ENCODE results near the gene CUL3.
A peak's percentile ranks its signal among the peaks of the same experiment; 100 is the strongest.
"Not testable (repeated sequence)": the region's sequence is repeated elsewhere in the genome, so short reads cannot be mapped to it uniquely, and the experiment has no call there.

Gene CUL3

DNA sequence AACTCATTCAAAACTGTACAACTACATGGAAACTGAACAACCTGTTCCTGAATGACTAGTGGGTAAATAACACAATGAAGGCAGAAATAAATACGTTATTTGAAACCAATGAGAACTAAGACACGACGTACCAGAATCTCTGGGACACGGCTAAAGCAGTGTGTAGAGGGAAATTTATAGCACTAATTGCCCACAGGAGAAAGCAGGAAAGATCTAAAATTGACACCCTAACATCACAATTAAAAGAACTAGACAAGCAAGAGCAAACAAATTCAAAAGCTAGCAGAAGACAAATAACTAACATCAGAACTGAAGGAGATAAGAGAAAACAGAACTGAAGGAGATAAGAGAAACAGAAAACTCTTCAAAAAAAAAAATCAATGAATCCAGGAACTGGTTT is 97.2 kb downstream of the CUL3 start:
- not testable (repeated sequence) for H3K9me3 Mint-ChIP-seq (ENCODE audit: low read depth); H3K4me3 Mint-ChIP-seq; H3K27me3 Mint-ChIP-seq
- Mint-ChIP-seq H3K36me3 (peaks cover 40% of the 10 kb centered on the region), H3K4me1 (ENCODE audit: low read depth) (peaks cover 59% of the 10 kb centered on the region), H3K27ac (peak overlapping the region; percentile 11)

DNA sequence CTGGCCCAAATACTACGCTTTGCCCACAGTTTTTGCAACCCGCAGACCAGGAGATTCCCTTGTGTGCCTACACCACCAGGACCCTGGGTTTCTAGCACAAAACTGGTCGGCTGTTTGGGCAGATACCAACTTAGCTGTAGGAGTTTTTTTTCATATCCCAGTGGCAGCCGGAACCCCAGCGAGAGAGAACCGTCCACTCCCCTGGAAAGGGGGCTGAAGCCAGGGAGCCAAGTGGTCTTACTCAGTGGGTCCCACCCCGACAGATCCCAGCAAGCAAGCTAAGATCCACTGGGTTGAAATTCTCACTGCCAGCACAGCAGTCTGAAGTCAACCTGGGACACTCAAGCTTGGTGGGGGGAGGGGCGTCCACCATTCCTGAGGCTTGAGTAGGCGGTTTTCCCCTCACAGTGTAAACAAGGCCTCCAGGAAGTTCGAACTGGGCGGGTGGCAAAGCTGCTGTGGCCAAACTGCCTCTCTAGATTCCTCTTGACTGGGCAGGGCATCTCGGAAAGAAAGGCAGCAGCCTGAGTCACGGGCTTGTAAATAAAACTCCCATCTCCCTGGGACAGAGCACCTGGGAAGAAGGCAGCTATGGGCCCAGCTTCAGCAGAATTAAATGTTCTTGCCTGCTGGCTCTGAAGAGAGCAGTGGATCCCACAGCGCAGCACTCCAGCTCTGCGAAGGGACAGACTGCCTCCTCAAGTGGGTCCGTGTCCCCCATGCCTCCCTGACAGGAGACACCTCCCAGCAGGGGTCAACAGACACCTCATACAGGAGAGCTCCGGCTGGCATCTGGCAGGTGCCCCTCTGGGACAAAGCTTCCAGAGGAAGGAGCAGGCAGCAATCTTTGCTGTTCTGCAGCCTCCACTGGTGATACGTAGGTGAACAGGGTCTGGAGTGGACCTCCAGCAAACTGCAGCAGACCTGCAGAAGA is 99.8 kb downstream of the CUL3 start:
- H3K27ac Mint-ChIP-seq; H3K27me3 Mint-ChIP-seq; H3K4me3 Mint-ChIP-seq; H3K9me3 Mint-ChIP-seq (ENCODE audit: low read depth): not testable (repeated sequence)
- H3K36me3 Mint-ChIP-seq = peaks cover 29% of the 10 kb centered on the region
- peaks cover 47% of the 10 kb centered on the region for H3K4me1 Mint-ChIP-seq (ENCODE audit: low read depth)

- no peaks in the 10 kb centered on the region for H3K9me3 Mint-ChIP-seq (ENCODE audit: low read depth)
- no peaks in the 10 kb centered on the region for H3K27me3 Mint-ChIP-seq
- H3K27ac Mint-ChIP-seq = no peak overlapping the region
- no peak overlapping the region for H3K4me3 Mint-ChIP-seq
- peaks cover 11% of the 10 kb centered on the region for H3K4me1 Mint-ChIP-seq (ENCODE audit: low read depth)
- H3K36me3 Mint-ChIP-seq = peaks cover 5% of the 10 kb centered on the region
Observed at GRCh38 chr2:224479826-224480225, 105.3 kb downstream of the CUL3 start.

DNA sequence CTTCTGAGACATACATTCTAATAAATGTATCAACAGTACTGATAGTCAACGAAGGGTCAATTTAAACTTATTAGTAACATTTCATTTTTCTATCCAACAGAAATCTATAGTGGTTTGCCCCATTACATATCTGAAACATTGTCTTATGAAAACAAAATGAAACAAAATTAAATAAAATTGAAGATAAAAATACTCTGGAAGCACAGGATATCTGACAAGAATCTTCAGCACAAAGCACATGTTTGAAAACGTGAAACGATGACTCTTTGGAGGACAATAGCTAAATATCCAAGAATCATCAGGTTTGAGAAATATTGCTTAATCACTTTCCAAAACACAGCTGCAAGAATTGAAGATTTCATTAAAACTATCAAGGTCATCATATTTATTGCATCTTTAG is 112.3 kb downstream of the CUL3 start:
- no peak overlapping the region for H3K4me3 Mint-ChIP-seq
- H3K27me3 Mint-ChIP-seq = no peaks in the 10 kb centered on the region
- no peak overlapping the region for H3K27ac Mint-ChIP-seq
- no peaks in the 10 kb centered on the region for H3K9me3 Mint-ChIP-seq (ENCODE audit: low read depth)
- H3K36me3 Mint-ChIP-seq = peaks cover 8% of the 10 kb centered on the region
- no peaks in the 10 kb centered on the region for H3K4me1 Mint-ChIP-seq (ENCODE audit: low read depth)

DNA sequence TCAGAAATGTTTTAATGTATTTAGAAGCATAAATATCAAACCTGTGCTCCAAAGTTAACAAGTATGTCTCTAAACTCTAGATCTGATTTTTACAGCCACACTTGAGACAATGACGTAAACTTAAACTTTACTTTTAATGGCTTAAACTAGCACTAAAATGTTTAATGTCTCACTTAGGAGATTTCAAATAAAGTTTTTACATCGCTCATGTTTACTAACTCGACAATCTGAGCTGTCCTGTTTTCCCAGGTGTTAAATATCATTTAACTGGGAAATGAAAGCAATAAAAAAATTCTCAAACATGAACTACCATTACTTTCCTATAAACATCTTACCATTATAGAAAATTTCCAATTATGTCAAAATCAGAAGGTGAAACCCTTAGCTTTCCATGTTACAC is 113.0 kb downstream of the CUL3 start:
- Mint-ChIP-seq H3K4me1 (ENCODE audit: low read depth) (no peaks in the 10 kb centered on the region), H3K4me3 (no peak overlapping the region), H3K36me3 (peaks cover 3% of the 10 kb centered on the region), H3K27ac (no peak overlapping the region), H3K27me3 (no peaks in the 10 kb centered on the region), H3K9me3 (ENCODE audit: low read depth) (no peaks in the 10 kb centered on the region)

DNA sequence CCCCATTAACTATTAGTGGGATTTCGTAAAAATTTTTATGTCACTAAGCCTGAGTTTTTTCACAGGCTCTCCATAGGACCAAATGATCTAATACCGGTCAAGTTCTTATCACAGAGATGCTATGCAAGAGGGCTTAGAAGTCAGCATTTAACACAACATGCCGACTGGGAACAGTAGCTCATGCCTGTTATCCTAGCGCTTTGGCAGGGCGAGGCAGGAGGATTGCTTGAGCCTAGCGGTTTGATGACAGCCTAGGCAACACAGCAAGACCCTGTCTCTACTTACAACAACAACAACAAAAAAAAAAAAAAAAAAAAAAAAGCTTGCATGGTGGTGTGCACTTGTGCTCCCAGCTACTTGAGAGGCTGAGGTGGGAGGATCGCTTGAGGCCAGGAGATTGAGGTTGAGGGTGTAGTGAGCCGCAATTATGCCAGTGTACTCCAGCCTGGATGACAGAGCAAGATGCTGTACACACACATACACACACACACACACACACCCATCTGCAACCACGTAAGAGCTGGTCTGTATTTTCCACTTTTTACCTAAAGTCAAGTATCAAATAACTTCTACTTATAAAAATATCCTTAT is 115.7 kb downstream of the CUL3 start:
- Mint-ChIP-seq H3K27me3 (no peaks in the 10 kb centered on the region), H3K4me3 (no peak overlapping the region), H3K27ac (no peak overlapping the region), H3K36me3 (peaks cover 3% of the 10 kb centered on the region), H3K4me1 (ENCODE audit: low read depth) (no peaks in the 10 kb centered on the region), H3K9me3 (ENCODE audit: low read depth) (no peaks in the 10 kb centered on the region)

DNA sequence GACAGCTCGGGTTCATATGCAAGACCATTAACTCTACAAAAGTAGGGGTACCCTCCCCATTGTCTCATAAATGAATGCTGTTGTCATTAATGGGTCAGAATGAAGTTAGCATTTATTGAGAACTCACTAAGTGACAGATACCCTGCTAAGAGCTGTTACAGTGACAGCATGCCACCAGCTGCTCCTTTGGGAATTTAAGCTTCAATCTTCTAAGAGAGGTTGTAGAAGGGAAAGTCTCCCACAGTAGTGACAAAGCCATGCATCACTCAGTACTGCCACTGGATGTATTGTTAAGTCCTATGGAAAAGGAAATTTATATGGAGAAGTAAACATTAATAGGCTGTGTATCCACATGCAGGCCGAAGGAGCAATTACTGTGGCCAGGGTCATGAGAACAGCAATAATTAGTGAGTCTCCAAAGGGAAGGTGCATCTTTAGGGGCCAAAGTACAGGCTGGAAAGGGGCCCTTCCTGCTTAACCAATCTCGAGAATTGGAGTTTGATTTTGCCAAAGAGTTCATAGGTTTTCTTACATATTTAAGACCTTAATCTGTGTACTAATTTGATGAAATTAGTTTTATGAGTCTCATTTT is 118.8 kb downstream of the CUL3 start:
- Mint-ChIP-seq H3K27me3 (no peaks in the 10 kb centered on the region), H3K4me1 (ENCODE audit: low read depth) (no peaks in the 10 kb centered on the region), H3K9me3 (ENCODE audit: low read depth) (no peaks in the 10 kb centered on the region), H3K27ac (no peak overlapping the region), H3K4me3 (no peak overlapping the region), H3K36me3 (peaks cover 2% of the 10 kb centered on the region)

GRCh38 chr2:224461391-224461790 is 123.8 kb downstream of the CUL3 start:
- peaks cover 7% of the 10 kb centered on the region for H3K9me3 Mint-ChIP-seq (ENCODE audit: low read depth)
- H3K4me1 Mint-ChIP-seq (ENCODE audit: low read depth) = no peaks in the 10 kb centered on the region
- no peak overlapping the region for H3K4me3 Mint-ChIP-seq
- peaks cover 15% of the 10 kb centered on the region for H3K27me3 Mint-ChIP-seq
- peaks cover 12% of the 10 kb centered on the region for H3K36me3 Mint-ChIP-seq
- no peak overlapping the region for H3K27ac Mint-ChIP-seq

- Mint-ChIP-seq H3K36me3 (peaks cover 12% of the 10 kb centered on the region), H3K4me1 (ENCODE audit: low read depth) (no peaks in the 10 kb centered on the region), H3K4me3 (no peak overlapping the region), H3K9me3 (ENCODE audit: low read depth) (peaks cover 10% of the 10 kb centered on the region), H3K27me3 (peaks cover 15% of the 10 kb centered on the region), H3K27ac (no peak overlapping the region)
Observed at GRCh38 chr2:224457408-224458096, 127.6 kb downstream of the CUL3 start.

- H3K4me3 Mint-ChIP-seq = no peak overlapping the region
- peaks cover 10% of the 10 kb centered on the region for H3K9me3 Mint-ChIP-seq (ENCODE audit: low read depth)
Observed at GRCh38 chr2:224453892-224454291, 131.3 kb downstream of the CUL3 start.

GRCh38 chr2:224449212-224450147 is 135.7 kb downstream of the CUL3 start:
- H3K4me3 Mint-ChIP-seq = no peak overlapping the region
- H3K27me3 Mint-ChIP-seq = peaks cover 5% of the 10 kb centered on the region
- H3K27ac Mint-ChIP-seq = no peak overlapping the region
- H3K9me3 Mint-ChIP-seq (ENCODE audit: low read depth) = peaks cover 3% of the 10 kb centered on the region
- H3K4me1 Mint-ChIP-seq (ENCODE audit: low read depth) = no peaks in the 10 kb centered on the region
- no peaks in the 10 kb centered on the region for H3K36me3 Mint-ChIP-seq

More at GRCh38 chr2:224453892-224454291, 131.3 kb downstream of the CUL3 start:
- H3K36me3 Mint-ChIP-seq = peaks cover 8% of the 10 kb centered on the region
- H3K27ac Mint-ChIP-seq = no peak overlapping the region
- peaks cover 16% of the 10 kb centered on the region for H3K27me3 Mint-ChIP-seq
- no peaks in the 10 kb centered on the region for H3K4me1 Mint-ChIP-seq (ENCODE audit: low read depth)

DNA sequence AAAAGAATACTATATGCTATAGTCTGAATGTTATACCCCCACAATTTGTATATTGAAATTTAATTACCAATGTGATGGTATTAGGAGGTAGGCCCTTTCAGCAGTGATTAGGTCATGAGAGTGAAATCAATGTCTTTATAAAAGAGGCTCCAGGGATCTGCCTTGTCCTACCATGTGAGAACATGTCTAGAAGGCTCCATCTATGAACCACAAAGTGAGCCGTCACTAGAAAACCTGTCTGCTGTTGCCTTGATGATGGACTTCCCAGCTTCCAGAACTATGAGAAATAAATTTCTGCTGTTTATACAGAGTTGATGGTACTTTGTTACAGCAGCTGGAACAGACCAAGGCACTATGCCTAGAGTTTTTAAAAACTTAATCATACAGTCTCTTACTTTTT is 136.9 kb downstream of the CUL3 start:
- H3K9me3 Mint-ChIP-seq (ENCODE audit: low read depth) = no peaks in the 10 kb centered on the region
- H3K36me3 Mint-ChIP-seq = no peaks in the 10 kb centered on the region
- peaks cover 15% of the 10 kb centered on the region for H3K27me3 Mint-ChIP-seq
- no peak overlapping the region for H3K4me3 Mint-ChIP-seq
- no peaks in the 10 kb centered on the region for H3K4me1 Mint-ChIP-seq (ENCODE audit: low read depth)
- H3K27ac Mint-ChIP-seq = no peak overlapping the region

DNA sequence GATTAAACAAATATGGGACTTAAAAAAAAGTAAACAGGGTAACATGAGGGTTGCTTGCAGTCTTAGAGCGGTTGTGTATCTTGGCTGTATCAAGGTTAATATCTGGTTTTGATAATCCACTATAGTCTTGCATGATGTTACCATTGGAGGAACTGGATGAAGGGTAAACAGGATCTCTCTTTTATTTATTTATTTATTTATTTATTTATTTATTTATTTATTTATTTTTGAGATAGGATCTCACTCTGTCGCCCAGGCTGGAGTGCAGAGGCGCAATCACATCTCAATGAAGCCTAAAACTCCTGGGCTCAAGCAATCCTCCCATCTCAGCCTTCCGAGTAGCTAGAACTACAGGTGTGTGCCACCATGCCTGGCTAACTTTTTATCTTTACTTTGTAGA is 140.4 kb downstream of the CUL3 start:
- Mint-ChIP-seq H3K9me3 (ENCODE audit: low read depth) (no peaks in the 10 kb centered on the region), H3K36me3 (no peaks in the 10 kb centered on the region), H3K27ac (no peak overlapping the region), H3K4me1 (ENCODE audit: low read depth) (peaks cover 8% of the 10 kb centered on the region), H3K27me3 (peaks cover 33% of the 10 kb centered on the region), H3K4me3 (no peak overlapping the region)

GRCh38 chr2:224444021-224444420 is 141.1 kb downstream of the CUL3 start:
- H3K9me3 Mint-ChIP-seq (ENCODE audit: low read depth) = no peaks in the 10 kb centered on the region
- H3K36me3 Mint-ChIP-seq = no peaks in the 10 kb centered on the region
- peak overlapping the region; percentile 31 for H3K4me3 Mint-ChIP-seq
- H3K4me1 Mint-ChIP-seq (ENCODE audit: low read depth) = peaks cover 8% of the 10 kb centered on the region
- H3K27me3 Mint-ChIP-seq = peaks cover 34% of the 10 kb centered on the region
- no peak overlapping the region for H3K27ac Mint-ChIP-seq
